K562 (cell line): ENCODE measurements around the gene TARS1. TPM values are rescaled to one million over a fixed set of nuclear protein-coding genes. Genes with fewer than 3 reads are reported as not detected.
A peak's percentile ranks its signal among the peaks of the same experiment; 100 is the strongest.

Source experiments
- ATF6 ChIP-seq: sonication (generic); formaldehyde crosslinking; IDR thresholded peaks from 2 replicates; pipeline ENCODE4 v1.4.0; 2020; ENCODE audit warnings: mild to moderate bottlenecking, missing genetic modification reagents
- COPS2 ChIP-seq: fragments of 450-650 bp; conservative IDR thresholded peaks from 2 replicates; pipeline ENCODE4 v1.6.1; 2016; ENCODE audit warnings: mild to moderate bottlenecking, moderate library complexity
- DMBX1 ChIP-seq: fragments of 250-450 bp; sonication (Bioruptor Pico); IDR thresholded peaks from 2 replicates; pipeline ENCODE4 v1.8.0; 2022; ENCODE audit warnings: inconsistent platforms, mild to moderate bottlenecking, moderate library complexity, borderline replicate concordance
- FOXP4 ChIP-seq: sonication (generic); formaldehyde crosslinking; IDR thresholded peaks from 2 replicates; pipeline ENCODE4 v1.8.0; 2022; ENCODE audit warnings: mild to moderate bottlenecking, missing genetic modification reagents, borderline replicate concordance
- HDAC1 ChIP-seq, 2 experiments: fragments of 450-650 bp; IDR thresholded peaks; 2 replicates each; pipeline ENCODE4 v1.6.1; 2016 to 2017; ENCODE audit warnings: inconsistent platforms in 1 of 2, mild to moderate bottlenecking in 1 of 2, moderate library complexity in 1 of 2
- IRF2 ChIP-seq: sonication (generic); formaldehyde crosslinking; IDR thresholded peaks from 2 replicates; pipeline ENCODE4 v1.8.1; 2022; ENCODE audit warnings: mild to moderate bottlenecking, missing genetic modification reagents
- IRF9 ChIP-seq: fragments of 450-650 bp; IDR thresholded peaks from 2 replicates; pipeline ENCODE4 v1.6.1; 2016; ENCODE audit warnings: missing biosample characterization, missing genetic modification characterization
- MCM5 ChIP-seq: fragments of 450-650 bp; IDR thresholded peaks from 2 replicates; pipeline ENCODE4 v1.6.1; 2016; ENCODE audit warnings: low read depth
- NCOR1 ChIP-seq: fragments of 450-650 bp; IDR thresholded peaks from 2 replicates; pipeline ENCODE4 v1.6.1; 2016; ENCODE audit warnings: mild to moderate bottlenecking, moderate library complexity
- NR2C1 ChIP-seq, 2 experiments: fragments of 450-650 bp; IDR thresholded peaks; 2 replicates each; pipeline ENCODE4 v1.6.1; 2017; ENCODE audit warnings: mild to moderate bottlenecking in 2 of 2, antibody characterized with exemption in 1 of 2, inconsistent platforms in 1 of 2, missing compliant biosample characterization in 1 of 2, missing genetic modification characterization in 1 of 2
- PML ChIP-seq: IDR thresholded peaks from 2 replicates; pipeline ENCODE4 v1.6.1; 2012; ENCODE audit warnings: low read length, inconsistent platforms
- POLR3G ChIP-seq: IDR thresholded peaks from 2 replicates; pipeline ENCODE4 v1.6.1; 2011; ENCODE audit not compliant: insufficient read length, insufficient replicate concordance; ENCODE audit errors: extremely low read depth
- POU5F1 ChIP-seq: fragments of 150-350 bp; IDR thresholded peaks from 2 replicates; pipeline ENCODE4 v1.6.1; 2014; ENCODE audit warnings: borderline replicate concordance, low read length, low read depth, mild to moderate bottlenecking; ENCODE audit not compliant: partially characterized antibody
- PTTG1 ChIP-seq: fragments of 450-650 bp; IDR thresholded peaks from 2 replicates; pipeline ENCODE4 v1.6.1; 2016; ENCODE audit warnings: low read depth, mild to moderate bottlenecking, missing genetic modification characterization, missing compliant biosample characterization
- RAD51 ChIP-seq: fragments of 450-650 bp; IDR thresholded peaks from 2 replicates; pipeline ENCODE4 v1.7.1; 2016; ENCODE audit warnings: low read depth, mild to moderate bottlenecking, borderline replicate concordance
- RBFOX2 ChIP-seq: fragments of 200-400 bp; formaldehyde crosslinking; IDR thresholded peaks from 2 replicates; pipeline ENCODE4 v1.6.1; 2017; ENCODE audit warnings: low read depth, mild to moderate bottlenecking, low read length, moderate library complexity
- SIRT6 ChIP-seq: IDR thresholded peaks from one replicate; pipeline ENCODE4 v1.6.1; 2012; ENCODE audit warnings: low read depth, mild to moderate bottlenecking, control low read depth, inconsistent platforms, low read length, moderate library complexity
- SMAD4 ChIP-seq: fragments of 250-450 bp; sonication (Bioruptor Pico); conservative IDR thresholded peaks from 2 replicates; pipeline ENCODE4 v1.8.0; 2021; ENCODE audit warnings: inconsistent platforms, mild to moderate bottlenecking, moderate library complexity
- SRSF1 ChIP-seq: fragments of 200-400 bp; formaldehyde crosslinking; IDR thresholded peaks from 2 replicates; pipeline ENCODE4 v1.6.1; 2017; ENCODE audit warnings: mild to moderate bottlenecking, low read depth, low read length, moderate library complexity
- ZNF133 ChIP-seq: fragments of 250-450 bp; sonication (Bioruptor Pico); IDR thresholded peaks from 2 replicates; pipeline ENCODE4 v1.4.0; 2020; ENCODE audit warnings: mild to moderate bottlenecking
- ZNF311 ChIP-seq: fragments of 250-450 bp; sonication (Bioruptor Pico); IDR thresholded peaks from 2 replicates; pipeline ENCODE4 v1.4.0; 2020; ENCODE audit warnings: mild to moderate bottlenecking, moderate library complexity
- ZNF583 ChIP-seq: fragments of 250-450 bp; sonication (Bioruptor Pico); IDR thresholded peaks from 2 replicates; pipeline ENCODE4 v1.4.0; 2020
- ZNF780A ChIP-seq: fragments of 250-450 bp; sonication (Bioruptor Pico); IDR thresholded peaks from 2 replicates; pipeline ENCODE4 v1.5.0; 2021; ENCODE audit warnings: mild to moderate bottlenecking
- ZZZ3 ChIP-seq: fragments of 450-650 bp; IDR thresholded peaks from 2 replicates; pipeline ENCODE4 v1.6.1; 2016; ENCODE audit warnings: antibody characterized with exemption, mild to moderate bottlenecking, moderate library complexity
- polyA plus RNA-seq, 8 experiments: library from polyadenylated mRNA; depleted of rRNA in 4 of 8; stranded (reverse) in 5 of 8; unstranded in 3 of 8; fragments of >200 nt; fragmentation: Nextera tagmentation in 2 of 8; fragmentation: Illumina TruSeq in 1 of 8; extraction: Ambion mirVana in 2 of 8; extraction: Trizol in 1 of 8; gene quantifications; 2 replicates each; pipeline versions ENCODE4 v1.2.1 to v1.2.3, GENCODE V29; 2011 to 2014; ENCODE audit warnings: inconsistent platforms in 1 of 8, missing spikeins in 1 of 8
- total RNA-seq, 7 experiments: library from RNA; depleted of rRNA in 6 of 7; stranded (reverse); fragments of >200 nt in 6 of 7; fragmentation: Illumina TruSeq in 2 of 7; extraction: Trizol in 2 of 7; gene quantifications; 2 replicates each; pipeline versions ENCODE4 v1.2.1 to v1.2.3, GENCODE V29; 2011 to 2021; ENCODE audit warnings: low replicate concordance in 1 of 7

Gene TARS1
- total and polyA plus RNA-seq, 9 of the 15 experiments (the other 6 are each of a cell fraction or from before 2014, with no cell fraction given), result 263 to 518 (median 439) TPM

- TF ChIP-seq ATF6 (CRISPR knock-in tag) (no peak), PTTG1 (tag) (peak; percentile 46; the same call in 1 of the 2 replicates), NCOR1 (no peak), RAD51 (no peak), COPS2 (no peak), SRSF1 (no peak), ZNF780A (CRISPR knock-in tag) (no peak), PML (no peak), ZZZ3 (no peak), IRF9 (tag) (no peak), POLR3G (no peak), FOXP4 (CRISPR knock-in tag) (no peak), MCM5 (no peak), ZNF311 (CRISPR knock-in tag) (no peak), HDAC1 (IDR thresholded peaks at IDR 0.05) (no peak), ZNF583 (CRISPR knock-in tag) (peak; percentile 75; the same call in 1 of the 2 replicates), POU5F1 (no peak), SIRT6 (no peak), IRF2 (CRISPR knock-in tag) (no peak), DMBX1 (CRISPR knock-in tag) (peak; percentile 41; the same call in 1 of the 2 replicates), SMAD4 (CRISPR knock-in tag) (peak; percentile 60; the same call in 1 of the 2 replicates), NR2C1 (IDR thresholded peaks at IDR 0.05) (no peak), NR2C1 (tag; IDR thresholded peaks at IDR 0.05) (peak; percentile 43), RBFOX2 (no peak), ZNF133 (CRISPR knock-in tag) (no peak)
Observed at GRCh38 chr5:33474004-33474403, 33.2 kb downstream of the TARS1 start (continued).
